HepG2 (cell line): Measurements from ENCODE around the gene INSR. TPM values are rescaled to one million over a fixed set of nuclear protein-coding genes. Genes with fewer than 3 reads are reported as not detected.

ENCODE experiments used
- ATAC-seq: fragments of 200-7000 bp; cut with Tn5 transposase; 3 replicates; pipeline ENCODE4 v1.9.1; 2020; ENCODE audit warnings: mild to moderate bottlenecking, moderate library complexity
- BruUV-seq: library from RNA; stranded (reverse); fragments of 400-500 nt; replicated peaks from 2 replicates; lab custom pipeline; 2021; lab: Mats Ljungman, UMichigan
- CTCF ChIA-PET: fragments of 300-600 bp; formaldehyde crosslinking; extraction: SDS; loops from one replicate; lab custom pipeline; 2021; ENCODE audit warnings: low total read pairs, inconsistent platforms, low intra/inter-chr PET ratio; lab: Yijun Ruan, JAX
- POLR2A ChIA-PET: fragments of 350-600 bp; sonication (Branson Sonifier 250); formaldehyde crosslinking; loops from one replicate; lab custom pipeline; 2020; ENCODE audit warnings: antibody characterized with exemption, inconsistent platforms; lab: Yijun Ruan, JAX
- DNase-seq: peaks from one replicate; pipeline ENCODE4 v3.0.0-alpha.2; 2015; ENCODE audit warnings: low spot score
- FAIRE-seq: peaks from 3 replicates; lab custom pipeline; 2011; peaks lifted over from hg19 to GRCh38; lab: Jason Lieb, UNC
- H2AFZ ChIP-seq: one replicate; pipeline ENCODE4 v1.6.1; 2011; ENCODE audit warnings: low read length, inconsistent platforms
- H3K27ac ChIP-seq: fragments of 300-600 bp; 3 replicates; pipeline ENCODE4 v1.8.0; 2011; ENCODE audit warnings: mixed run types, mild to moderate bottlenecking, mixed read lengths, low read length, inconsistent platforms; ENCODE audit not compliant: insufficient read depth; ENCODE audit errors: extremely low read length
- H3K27me3 ChIP-seq, 2 experiments: fragments of 200-600 bp in 1 of 2; 2 replicates in 1 of 2; 3 replicates in 1 of 2; pipeline versions ENCODE4 v1.6.0 to v1.8.0; 2011; ENCODE audit warnings: low read length in 2 of 2, mild to moderate bottlenecking in 2 of 2, moderate library complexity in 2 of 2, inconsistent platforms in 1 of 2; ENCODE audit not compliant: insufficient read depth in 2 of 2, control insufficient read depth in 1 of 2
- H3K36me3 ChIP-seq, 2 experiments: fragments of 200-600 bp in 1 of 2; replicated peaks in 1 of 2; 2 replicates in 1 of 2; 3 replicates in 1 of 2; pipeline versions ENCODE4 v1.5.1 to v1.8.0; 2011; ENCODE audit warnings: low read length in 2 of 2, inconsistent platforms in 1 of 2; ENCODE audit not compliant: insufficient read depth in 2 of 2, control insufficient read depth in 1 of 2
- H3K4me1 ChIP-seq: 2 replicates; pipeline ENCODE4 v1.5.1; 2012; ENCODE audit warnings: low read length, inconsistent platforms; ENCODE audit not compliant: insufficient read depth
- H3K4me2 ChIP-seq: 2 replicates; pipeline ENCODE4 v1.6.0; 2011; ENCODE audit warnings: low read depth, low read length, inconsistent platforms
- H3K4me3 ChIP-seq, 3 experiments: fragments of 200-600 bp in 1 of 3; sonication (generic), shearing (Covaris generic) in 1 of 3; replicated peaks in 1 of 3; 2 replicates each; pipeline ENCODE4 v1.5.1; 2011 to 2016; ENCODE audit warnings: low read length in 3 of 3, inconsistent platforms in 2 of 3, low read depth in 2 of 3, mild to moderate bottlenecking in 2 of 3, control low read depth in 1 of 3, mixed read lengths in 1 of 3; ENCODE audit not compliant: insufficient read depth in 1 of 3
- H3K79me2 ChIP-seq: one replicate; pipeline ENCODE4 v1.6.1; 2011; ENCODE audit warnings: low read length, inconsistent platforms; ENCODE audit not compliant: insufficient read depth
- H3K9ac ChIP-seq: 2 replicates; pipeline ENCODE4 v1.6.0; 2011; ENCODE audit warnings: mild to moderate bottlenecking, low read depth, low read length, inconsistent platforms; ENCODE audit not compliant: insufficient read depth
- H3K9me3 ChIP-seq: 2 replicates; pipeline ENCODE4 v1.5.1; 2012; ENCODE audit warnings: mild to moderate bottlenecking, low read length
- H4K20me1 ChIP-seq: 2 replicates; pipeline ENCODE4 v1.6.0; 2011; ENCODE audit warnings: inconsistent platforms, mild to moderate bottlenecking, low read length, moderate library complexity; ENCODE audit not compliant: insufficient read depth
- BATF2 ChIP-seq: sonication (generic); formaldehyde crosslinking; IDR thresholded peaks from 2 replicates; pipeline ENCODE4 v1.8.0; 2022; ENCODE audit warnings: mild to moderate bottlenecking, missing genetic modification reagents, moderate library complexity
- HIVEP1 ChIP-seq: sonication (generic); formaldehyde crosslinking; IDR thresholded peaks from 2 replicates; pipeline ENCODE4 v1.4.0; 2020; ENCODE audit warnings: mild to moderate bottlenecking, missing genetic modification reagents
- IKZF1 ChIP-seq: fragments of 450-650 bp; IDR thresholded peaks from 2 replicates; pipeline ENCODE4 v1.7.1; 2016
- KAT2B ChIP-seq: fragments of 150-350 bp; IDR thresholded peaks from 2 replicates; pipeline ENCODE4 v1.6.1; 2014; ENCODE audit warnings: low read depth, low read length, borderline replicate concordance
- NFYC ChIP-seq: IDR thresholded peaks from 2 replicates; pipeline ENCODE4 v1.6.1; 2016; ENCODE audit warnings: missing genetic modification reagents, missing compliant biosample characterization
- SRSF1 ChIP-seq: fragments of 200-400 bp; formaldehyde crosslinking; optimal IDR thresholded peaks from 2 replicates; pipeline ENCODE3; 2017; ENCODE audit warnings: mild to moderate bottlenecking, low read depth, low read length, moderate library complexity
- ZBTB33 ChIP-seq: sonication (generic); formaldehyde crosslinking; IDR thresholded peaks from 2 replicates; pipeline ENCODE4 v1.4.0; 2020; ENCODE audit warnings: missing genetic modification reagents
- ZFP36 ChIP-seq: fragments of 150-350 bp; IDR thresholded peaks from 2 replicates; pipeline ENCODE4 v1.6.1; 2018; ENCODE audit warnings: borderline replicate concordance, low read length, low read depth; ENCODE audit not compliant: partially characterized antibody
- ZNF251 ChIP-seq: sonication (generic); formaldehyde crosslinking; IDR thresholded peaks from 2 replicates; pipeline ENCODE4 v1.9.0; 2021; ENCODE audit warnings: mild to moderate bottlenecking, missing genetic modification reagents
- ZNF282 ChIP-seq: fragments of 450-650 bp; IDR thresholded peaks from 2 replicates; pipeline ENCODE4 v1.6.1; 2018; ENCODE audit not compliant: partially characterized antibody
- ZNF383 ChIP-seq: sonication (generic); formaldehyde crosslinking; IDR thresholded peaks from 2 replicates; pipeline ENCODE4 v1.4.0; 2020; ENCODE audit warnings: missing genetic modification reagents, mild to moderate bottlenecking, borderline replicate concordance
- ZNF556 ChIP-seq: sonication (generic); formaldehyde crosslinking; IDR thresholded peaks from 2 replicates; pipeline ENCODE4 v1.4.0; 2020; ENCODE audit warnings: mild to moderate bottlenecking, missing genetic modification reagents, borderline replicate concordance
- WGBS: methylation state at CpG from one replicate; pipeline ENCODE4 v1.1.6; 2017; ENCODE audit warnings: low lambda C conversion rate; 5-methylcytosine and 5-hydroxymethylcytosine counted together
- in situ Hi-C: cut with HindIII; loops from 2 replicates; pipeline ENCODE4 v1.10.0; 2017; ENCODE audit warnings: low pct_unique_long_range_greater_than_20kb; ENCODE audit not compliant: extremely low pct_ligation_motif_present
- intact Hi-C: fragments of 100-400 bp; cut with micrococcal nuclease; formaldehyde crosslinking; loops from one replicate; pipeline ENCODE4 v1.10.0; 2022; ENCODE audit not compliant: unreplicated experiment
- polyA plus RNA-seq, 8 experiments: library from polyadenylated mRNA; depleted of rRNA in 3 of 8; stranded (reverse) in 7 of 8; unstranded in 1 of 8; fragments of >200 nt; fragmentation: Illumina TruSeq in 4 of 8; extraction: Trizol in 4 of 8; gene quantifications; 2 replicates each; pipeline versions ENCODE4 v1.2.1 to v1.2.3, GENCODE V29; 2011 to 2016; ENCODE audit warnings: low read depth in 4 of 8, missing spikeins in 1 of 8, mixed read lengths in 1 of 8; ENCODE audit not compliant: insufficient read depth in 1 of 8
- total RNA-seq, 5 experiments: library from RNA; depleted of rRNA; stranded (reverse); fragments of >200 nt; fragmentation: Illumina TruSeq; extraction: Trizol; gene quantifications; 2 replicates each; pipeline ENCODE4 v1.2.3, GENCODE V29; 2016; ENCODE audit warnings: low read depth in 1 of 5

The INSR gene
- total and polyA plus RNA-seq, 2 of the 13 experiments (the other 11 are each of a cell fraction or from before 2014, with no cell fraction given) = 24.2 to 29.8 TPM

GRCh38 chr19:7247155-7247554 is 47.1 kb downstream of the INSR start:
- Histone ChIP-seq H3K4me1 (peaks cover 4% of the 10 kb centered on the region; the same call in 1 of the 2 replicates), H2AFZ (no peak overlapping the region), H3K27me3 (no peaks in the 10 kb centered on the region), H3K9me3 (peaks cover 9% of the 10 kb centered on the region; the same call in 1 of the 2 replicates), H3K9ac (no peak overlapping the region), H3K4me3 (no peak overlapping the region), H3K27ac (no peak overlapping the region), H3K4me2 (no peak overlapping the region), H3K79me2 (peaks cover 51% of the 10 kb centered on the region), H3K36me3 (peaks cover 3 to 10% of the 10 kb centered on the region in 2 experiments; a peak in 2 of 5 replicates), H4K20me1 (peaks cover 15% of the 10 kb centered on the region)
- TF ChIP-seq BATF2 (CRISPR knock-in tag) (no peak), ZNF251 (CRISPR knock-in tag) (no peak), ZFP36 (no peak), NFYC (CRISPR knock-in tag) (no peak), IKZF1 (no peak), HIVEP1 (no peak), ZNF556 (no peak), ZBTB33 (no peak), ZNF383 (no peak), ZNF282 (no peak), KAT2B (no peak), SRSF1 (no peak)
- CTCF ChIA-PET = no interaction called here
- FAIRE-seq (no peak), DNase-seq (no peak), ATAC-seq (no peak)
- intact Hi-C loops = no loop called here
- POLR2A ChIA-PET = no interaction called here
- in situ Hi-C loops = no loop called here
- 92% methylated on average over 4 of the region's 4 CpGs for WGBS
- no TSS peak for BruUV-seq
